Mucosa of stomach (tissue), 1 donor: Measurements from ENCODE around the gene HNRNPUL2.
"Not testable (repeated sequence)": the region's sequence is repeated elsewhere in the genome, so short reads cannot be mapped to it uniquely, and the experiment has no call there.

Experiments used
- H3K27me3 ChIP-seq: one replicate; pipeline ENCODE4 v1.7.0; 2013; ENCODE audit warnings: mild to moderate bottlenecking, low read length; ENCODE audit not compliant: control insufficient read depth, insufficient read depth
- H3K36me3 ChIP-seq: one replicate; pipeline ENCODE4 v1.7.0; 2013; ENCODE audit warnings: low read length; ENCODE audit not compliant: control insufficient read depth, insufficient read depth
- H3K4me1 ChIP-seq: one replicate; pipeline ENCODE4 v1.7.0; 2013; ENCODE audit warnings: mild to moderate bottlenecking, low read length; ENCODE audit not compliant: control insufficient read depth, insufficient read depth
- H3K4me3 ChIP-seq: one replicate; pipeline ENCODE4 v1.7.0; 2013; ENCODE audit warnings: low read length
- H3K9ac ChIP-seq: one replicate; pipeline ENCODE4 v1.7.0; 2013; ENCODE audit warnings: mild to moderate bottlenecking, low read length, moderate library complexity
- H3K9me3 ChIP-seq: one replicate; pipeline ENCODE4 v1.7.0; 2013; ENCODE audit warnings: mild to moderate bottlenecking, low read length, moderate library complexity; ENCODE audit not compliant: control insufficient read depth
- donor health status: Pancreatic carcinoma.

HNRNPUL2 gene

GRCh38 chr11:62727165-62727871 lies at the start of gene HNRNPUL2:
Gene HNRNPUL2, minus strand, starts transcription at chr11:62727457. Its CDS starts 301 bp downstream, at chr11:62727156.
- peaks cover 16% of the 10 kb centered on the region for H3K4me1 ChIP-seq
- H3K9ac ChIP-seq = peak within 1 kb of the TSS; percentile 73
- peaks cover 13% of the 10 kb centered on the region for H3K36me3 ChIP-seq
- H3K4me3 ChIP-seq = peak within 1 kb of the TSS; percentile 98
- H3K27me3 ChIP-seq = no peaks in the 10 kb centered on the region
- H3K9me3 ChIP-seq = no peaks in the 10 kb centered on the region

- Histone ChIP-seq H3K4me3 (no peak overlapping the region), H3K27me3 (no peaks in the 10 kb centered on the region), H3K9me3 (no peaks in the 10 kb centered on the region), H3K36me3 (peaks cover 7% of the 10 kb centered on the region), H3K4me1 (peaks cover 7% of the 10 kb centered on the region), H3K9ac (no peak overlapping the region)
Measured at GRCh38 chr11:62775646-62776045, 48.4 kb upstream of the HNRNPUL2 start.

- Histone ChIP-seq H3K27me3 (no peaks in the 10 kb centered on the region), H3K4me3 (no peak overlapping the region), H3K4me1 (peaks cover 18% of the 10 kb centered on the region), H3K36me3 (peaks cover 7% of the 10 kb centered on the region), H3K9me3 (no peaks in the 10 kb centered on the region), H3K9ac (no peak overlapping the region)
Measured at GRCh38 chr11:62774407-62774806, 47.1 kb upstream of the HNRNPUL2 start.

GRCh38 chr11:62771144-62772021 lies 44.1 kb upstream of the HNRNPUL2 start, which contains the start of gene TAF6L:
Gene TAF6L, plus strand, starts transcription at chr11:62771396. Its CDS starts 4,388 bp downstream, at chr11:62775784.
- Histone ChIP-seq H3K36me3 (peaks cover 7% of the 10 kb centered on the region), H3K4me3 (peak within 1 kb of the TSS; percentile 85), H3K27me3 (no peaks in the 10 kb centered on the region), H3K4me1 (peaks cover 18% of the 10 kb centered on the region), H3K9me3 (no peaks in the 10 kb centered on the region), H3K9ac (peak within 1 kb of the TSS; percentile 76)

- Histone ChIP-seq H3K9ac (peak overlapping the region; percentile 24), H3K36me3 (peaks cover 5% of the 10 kb centered on the region), H3K4me3 (peak overlapping the region; percentile 14), H3K4me1 (peaks cover 18% of the 10 kb centered on the region), H3K9me3 (no peaks in the 10 kb centered on the region), H3K27me3 (no peaks in the 10 kb centered on the region)
Measured at GRCh38 chr11:62770778-62771143, 43.5 kb upstream of the HNRNPUL2 start.

GRCh38 chr11:62760867-62761227 lies 33.6 kb upstream of the HNRNPUL2 start:
- not testable (repeated sequence) for H3K36me3 ChIP-seq, H3K9me3 ChIP-seq, H3K27me3 ChIP-seq, H3K9ac ChIP-seq, H3K4me3 ChIP-seq, H3K4me1 ChIP-seq

GRCh38 chr11:62757846-62758788 lies 30.9 kb upstream of the HNRNPUL2 start:
- H3K4me1 ChIP-seq = peaks cover 9% of the 10 kb centered on the region
- H3K4me3 ChIP-seq = no peak overlapping the region
- H3K27me3 ChIP-seq = no peaks in the 10 kb centered on the region
- no peak overlapping the region for H3K9ac ChIP-seq
- H3K36me3 ChIP-seq = no peaks in the 10 kb centered on the region
- H3K9me3 ChIP-seq = no peaks in the 10 kb centered on the region

- Histone ChIP-seq H3K9ac (no peak overlapping the region), H3K27me3 (no peaks in the 10 kb centered on the region), H3K36me3 (no peaks in the 10 kb centered on the region), H3K4me1 (peaks cover 30% of the 10 kb centered on the region), H3K9me3 (no peaks in the 10 kb centered on the region), H3K4me3 (no peak overlapping the region)
Measured at GRCh38 chr11:62755086-62755615, 27.9 kb upstream of the HNRNPUL2 start.

- H3K4me1 ChIP-seq = peaks cover 34% of the 10 kb centered on the region
Measured at GRCh38 chr11:62753736-62754603, 26.7 kb upstream of the HNRNPUL2 start, which contains the start of gene ZBTB3. Gene ZBTB3, minus strand, starts transcription at chr11:62754160. Its CDS starts 496 bp downstream, at chr11:62753664.

GRCh38 chr11:62752994-62753735 lies 25.9 kb upstream of the HNRNPUL2 start:
- H3K27me3 ChIP-seq = no peaks in the 10 kb centered on the region
- H3K9me3 ChIP-seq = no peaks in the 10 kb centered on the region
- peaks cover 34% of the 10 kb centered on the region for H3K4me1 ChIP-seq
- no peaks in the 10 kb centered on the region for H3K36me3 ChIP-seq
- peak overlapping the region; percentile 57 for H3K4me3 ChIP-seq
- peak overlapping the region; percentile 67 for H3K9ac ChIP-seq

More at GRCh38 chr11:62753736-62754603, 26.7 kb upstream of the HNRNPUL2 start, which contains the start of gene ZBTB3:
- Histone ChIP-seq H3K4me3 (peak within 1 kb of the TSS; percentile 57), H3K27me3 (no peaks in the 10 kb centered on the region), H3K9ac (peak within 1 kb of the TSS; percentile 67), H3K9me3 (no peaks in the 10 kb centered on the region), H3K36me3 (no peaks in the 10 kb centered on the region)
